ENCODE data around the gene TMEM212. TPM values are rescaled to one million over a fixed set of nuclear protein-coding genes. Genes with fewer than 3 reads are reported as not detected.
A peak's percentile ranks its signal among the peaks of the same experiment; 100 is the strongest.

Gene TMEM212
- total RNA-seq, 1 donor from 2014 or later: not detected

- DNase-seq (ENCODE audit: low read depth in 2 of 2): peak; percentile 54 to 64
These were observed 9.2 kb upstream of the TMEM212 start for GRCh38 chr3:171833789-171834460.

DNA sequence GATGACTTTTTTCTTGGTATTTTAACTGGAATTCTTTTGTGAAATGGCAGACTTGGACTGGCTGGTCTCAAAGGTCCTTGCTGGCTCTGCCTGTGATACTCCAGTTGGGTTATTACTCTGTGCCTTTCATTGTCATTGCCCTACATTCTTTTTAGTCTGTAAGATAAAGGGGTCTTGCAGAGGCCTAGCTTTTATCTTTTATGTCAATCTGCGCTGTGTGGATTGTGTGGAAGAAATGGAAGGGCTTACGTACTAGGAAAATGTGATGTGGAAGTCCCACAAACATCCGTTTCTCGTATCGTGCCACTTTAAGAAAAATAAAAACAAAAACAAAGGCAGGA lies 8.7 kb upstream of the TMEM212 start:
- no peak for DNase-seq (ENCODE audit: low read depth in 2 of 2)

- no peak for DNase-seq (ENCODE audit: low read depth in 2 of 2)
These were observed 8.0 kb upstream of the TMEM212 start for GRCh38 chr3:171835116-171835515.

DNA sequence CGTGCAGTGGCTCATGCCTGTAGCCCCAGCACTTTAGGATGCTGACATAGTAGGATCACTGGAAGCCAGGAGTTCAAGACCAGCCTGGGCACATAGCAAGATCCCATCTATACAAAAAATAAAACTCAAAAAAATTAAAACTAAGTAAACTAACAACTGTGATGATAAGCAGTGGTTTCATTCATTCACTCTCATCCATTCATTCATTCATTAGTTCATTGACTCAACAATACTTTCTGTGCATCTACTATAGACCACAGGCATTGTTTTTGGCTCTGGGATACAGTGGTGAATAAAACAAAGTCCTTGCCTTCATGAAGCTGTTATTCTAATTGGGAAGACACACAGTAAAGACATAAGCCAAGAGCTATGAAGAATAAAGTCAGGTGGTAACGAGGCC lies 7.5 kb upstream of the TMEM212 start:
- no peak for DNase-seq (ENCODE audit: low read depth in 2 of 2)

DNA sequence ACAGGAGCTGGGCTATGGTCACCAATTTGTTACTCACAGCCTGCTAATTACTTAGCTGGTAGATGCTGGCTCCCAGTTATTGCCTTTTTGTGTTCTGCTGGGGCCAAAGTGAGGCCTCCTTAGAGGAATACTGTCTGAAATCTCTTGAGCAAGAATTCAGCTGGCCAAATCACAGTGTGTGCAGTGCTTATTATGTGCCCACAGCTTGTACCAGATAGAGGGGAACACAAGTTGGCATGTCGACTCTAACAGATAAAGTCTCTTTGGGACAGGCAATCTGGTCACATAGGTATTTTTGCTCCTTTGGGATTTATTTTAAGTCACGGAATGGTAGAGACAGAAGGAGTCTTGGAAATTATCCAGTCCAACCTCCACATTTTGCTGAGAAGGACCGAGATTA lies 6.3 kb upstream of the TMEM212 start:
- no peak for DNase-seq (ENCODE audit: low read depth in 2 of 2)

DNA sequence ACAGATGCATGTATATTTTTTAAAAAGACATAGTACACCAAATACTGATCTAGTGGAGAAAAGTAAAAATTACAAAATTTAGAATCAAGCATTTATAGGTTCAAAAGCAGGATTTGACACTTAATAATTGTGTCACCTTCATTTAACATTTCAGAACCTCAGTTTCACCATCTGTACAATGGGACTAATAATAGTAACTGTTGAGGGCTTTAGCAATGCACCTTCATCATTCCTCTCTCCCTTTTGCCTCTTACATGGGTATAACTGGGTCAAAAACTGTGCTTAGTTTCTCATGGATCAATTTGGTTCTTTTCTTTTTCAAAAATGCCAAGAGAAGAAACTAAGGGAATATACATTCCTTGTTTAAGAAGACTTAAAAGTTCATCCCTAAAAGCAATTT lies 5.5 kb upstream of the TMEM212 start:
- no peak for DNase-seq (ENCODE audit: low read depth in 2 of 2)

DNA sequence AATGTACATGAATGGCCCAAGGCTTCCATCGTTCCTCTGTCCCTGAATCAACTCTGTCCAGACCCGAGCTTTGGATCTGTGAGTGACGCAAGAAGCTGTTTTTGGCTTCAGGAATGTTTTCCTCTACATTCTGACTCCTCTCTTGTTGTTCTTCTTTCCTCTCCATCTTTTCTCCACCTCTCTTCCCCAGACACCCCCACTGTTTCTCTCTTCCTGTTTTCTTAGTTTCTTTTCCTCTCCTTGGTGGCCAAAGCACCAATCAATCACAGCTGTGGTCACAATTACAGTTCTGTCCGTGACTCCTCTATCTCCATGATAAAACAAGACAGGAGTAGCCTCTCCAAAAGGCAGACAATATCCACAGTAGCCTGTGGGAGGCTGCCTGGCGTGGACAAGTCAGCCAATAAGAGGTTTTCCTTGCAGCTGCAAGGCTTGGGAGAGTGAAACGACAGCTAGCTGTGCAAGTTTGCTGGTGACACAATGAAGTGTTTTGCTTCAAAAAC lies 4.9 kb upstream of the TMEM212 start:
- peak in 1 of 2 donors; percentile 86 for DNase-seq (ENCODE audit: low read depth in 2 of 2)

DNA sequence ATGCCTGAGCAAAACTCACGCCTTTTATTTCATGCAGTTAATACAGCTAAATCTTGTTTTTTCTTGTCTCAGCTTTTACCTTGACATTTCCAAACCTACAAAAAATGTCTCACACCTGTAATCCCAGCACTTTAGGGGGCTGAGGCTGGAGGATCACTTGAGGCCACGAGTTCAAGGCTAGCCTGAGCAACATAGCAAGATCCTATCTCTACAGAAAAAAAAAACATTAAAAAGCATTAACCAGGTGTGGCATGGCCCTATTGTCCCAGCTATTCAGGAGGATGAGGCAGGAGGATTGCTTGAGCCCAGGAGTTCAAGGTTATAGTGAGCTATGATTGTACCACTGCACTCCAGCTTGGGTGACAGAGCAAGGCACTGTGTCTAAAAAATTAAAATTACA lies 3.9 kb upstream of the TMEM212 start:
- no peak for DNase-seq (ENCODE audit: low read depth in 2 of 2)

DNA sequence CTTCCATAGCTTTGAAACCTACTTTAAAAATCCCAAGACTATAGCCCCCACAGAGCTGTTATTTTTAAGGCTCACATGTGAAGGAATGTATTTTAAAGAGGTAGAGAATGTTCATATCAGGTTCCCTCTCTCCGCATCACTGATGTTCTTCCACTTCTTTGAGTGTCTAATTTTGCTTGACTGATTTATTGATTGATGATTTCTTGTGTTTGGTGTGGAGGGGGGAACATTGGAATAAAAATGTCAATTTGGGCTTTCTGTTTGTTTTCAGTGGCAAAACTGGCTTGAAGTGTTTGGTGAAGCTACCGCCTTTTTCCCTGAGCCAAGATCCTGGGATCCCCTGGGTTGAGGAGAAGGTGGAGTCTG lies 2.7 kb upstream of the TMEM212 start:
- no peak for DNase-seq (ENCODE audit: low read depth in 2 of 2)

DNA sequence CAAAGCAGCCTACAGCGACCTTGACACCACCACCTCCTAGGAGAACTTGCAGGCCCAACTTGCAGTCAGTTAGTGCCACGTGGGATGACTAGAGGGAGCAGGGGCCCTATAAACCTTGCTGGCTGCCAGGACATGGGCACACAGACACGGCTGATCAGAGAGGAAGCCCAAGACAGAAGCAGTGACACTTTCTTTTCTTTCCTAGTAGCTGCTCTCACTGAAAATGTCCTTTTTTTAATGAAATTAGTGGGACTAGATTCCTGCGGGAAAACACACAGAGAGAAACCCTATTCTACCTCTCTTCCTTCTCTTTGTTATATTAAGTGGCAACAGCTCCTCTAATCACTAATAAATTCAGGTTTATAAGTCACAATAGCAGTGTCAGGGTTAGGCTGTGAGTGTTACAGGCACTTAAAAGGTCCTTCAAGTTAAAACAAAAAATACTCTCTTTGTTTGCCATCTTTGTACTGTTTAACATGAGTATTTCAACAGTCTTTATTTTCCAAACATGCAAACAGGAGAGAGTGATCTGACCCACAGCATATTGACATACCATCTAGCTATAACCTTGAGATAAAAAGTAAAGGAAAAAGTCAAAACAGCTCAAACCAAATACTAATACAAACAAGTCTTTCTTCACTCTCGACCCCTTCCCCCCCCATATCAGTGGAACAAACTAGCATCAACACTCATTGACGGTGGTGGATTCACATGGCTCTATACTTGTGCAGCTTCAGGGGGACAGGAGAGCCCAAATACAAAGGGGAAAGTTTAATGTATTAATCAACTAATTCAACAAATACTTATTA lies 2.1 kb upstream of the TMEM212 start:
- DNase-seq (ENCODE audit: low read depth in 2 of 2): no peak

GRCh38 chr3:171841620-171842000 lies 1.5 kb upstream of the TMEM212 start:
- peak in 1 of 2 donors; percentile 77 for DNase-seq (ENCODE audit: low read depth in 2 of 2)

- no peak for DNase-seq (ENCODE audit: low read depth in 2 of 2)
These were observed 1.7 kb downstream of the TMEM212 start for GRCh38 chr3:171844873-171845272.

DNA sequence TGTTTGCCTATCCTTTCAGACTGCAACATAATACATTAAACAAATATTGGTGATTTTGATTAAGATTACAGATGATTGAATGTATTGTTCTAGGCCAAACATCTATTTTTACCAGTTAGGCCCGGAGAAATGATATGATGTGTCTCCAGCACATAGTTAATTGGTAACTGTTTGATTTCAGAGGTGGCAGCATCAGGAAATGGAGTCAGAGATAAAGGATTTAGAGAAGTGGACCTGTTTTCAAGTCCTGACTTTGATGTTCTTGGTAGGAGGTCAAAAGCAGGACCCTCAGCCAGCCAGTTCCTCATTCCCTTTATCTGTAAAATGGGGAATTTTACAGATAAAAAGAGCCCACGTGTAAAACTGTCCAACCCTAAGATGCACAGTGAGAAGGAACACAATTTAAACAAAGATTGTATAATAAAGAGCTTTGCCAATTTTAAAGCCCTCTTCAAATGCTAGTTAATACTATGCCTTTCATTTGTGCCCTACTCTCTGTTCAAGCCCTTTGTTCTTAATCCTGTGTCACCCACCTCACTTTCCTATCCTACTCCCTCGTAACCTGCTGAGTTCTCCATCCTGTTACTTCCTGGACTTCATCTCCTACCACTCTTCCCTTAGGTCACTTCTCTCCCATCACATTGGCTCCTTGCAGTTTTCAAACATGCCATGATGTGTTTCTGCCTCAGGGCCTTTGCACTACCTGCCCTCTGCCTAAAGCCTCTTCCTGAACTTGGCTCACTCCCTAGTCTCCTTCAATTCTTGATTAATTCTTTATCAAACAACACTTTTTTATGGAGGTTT lies 2.5 kb downstream of the TMEM212 start:
- no peak for DNase-seq (ENCODE audit: low read depth in 2 of 2)

- DNase-seq (ENCODE audit: low read depth in 2 of 2): peak in 1 of 2 donors; percentile 67
These were observed 3.4 kb downstream of the TMEM212 start for GRCh38 chr3:171846597-171846996.

- DNase-seq (ENCODE audit: low read depth in 2 of 2): no peak
These were observed 4.0 kb downstream of the TMEM212 start for GRCh38 chr3:171847133-171847532.

- DNase-seq (ENCODE audit: low read depth in 2 of 2): no peak
These were observed 4.6 kb downstream of the TMEM212 start for GRCh38 chr3:171847595-171848259.

DNA sequence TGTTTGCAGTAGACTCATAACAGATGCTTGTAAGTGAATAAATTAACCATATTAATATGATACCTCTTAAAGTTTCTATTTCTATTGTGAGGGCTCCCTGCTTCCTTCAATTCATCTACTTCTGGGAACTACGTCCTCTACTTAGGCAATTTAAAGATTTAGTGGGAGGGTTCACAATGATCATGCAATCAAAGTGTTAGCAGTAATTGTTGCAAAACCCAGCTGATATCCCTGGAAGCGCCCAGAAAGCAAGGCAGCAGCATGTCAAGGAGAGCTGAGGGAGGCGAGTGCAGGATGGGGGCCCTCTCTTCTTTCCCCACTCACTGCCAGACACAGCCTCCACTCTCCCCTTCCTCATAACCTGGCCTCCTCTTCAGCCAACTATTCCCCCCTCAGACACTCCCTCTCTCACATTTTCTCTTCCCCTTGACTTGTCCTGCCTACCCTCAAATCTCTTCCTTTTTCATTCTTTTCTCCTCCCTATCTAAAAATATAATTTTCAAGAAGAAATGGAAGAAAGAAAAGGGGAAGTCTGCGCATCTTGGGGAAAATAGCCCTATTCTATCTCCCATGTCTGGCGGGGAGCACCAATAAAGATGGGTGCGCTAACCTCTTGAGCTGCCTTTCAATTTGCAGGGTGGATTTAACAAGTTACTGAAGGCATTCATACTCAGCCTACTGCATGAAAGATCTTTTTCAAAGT lies 6.6 kb downstream of the TMEM212 start:
- no peak for DNase-seq (ENCODE audit: low read depth in 2 of 2)

DNA sequence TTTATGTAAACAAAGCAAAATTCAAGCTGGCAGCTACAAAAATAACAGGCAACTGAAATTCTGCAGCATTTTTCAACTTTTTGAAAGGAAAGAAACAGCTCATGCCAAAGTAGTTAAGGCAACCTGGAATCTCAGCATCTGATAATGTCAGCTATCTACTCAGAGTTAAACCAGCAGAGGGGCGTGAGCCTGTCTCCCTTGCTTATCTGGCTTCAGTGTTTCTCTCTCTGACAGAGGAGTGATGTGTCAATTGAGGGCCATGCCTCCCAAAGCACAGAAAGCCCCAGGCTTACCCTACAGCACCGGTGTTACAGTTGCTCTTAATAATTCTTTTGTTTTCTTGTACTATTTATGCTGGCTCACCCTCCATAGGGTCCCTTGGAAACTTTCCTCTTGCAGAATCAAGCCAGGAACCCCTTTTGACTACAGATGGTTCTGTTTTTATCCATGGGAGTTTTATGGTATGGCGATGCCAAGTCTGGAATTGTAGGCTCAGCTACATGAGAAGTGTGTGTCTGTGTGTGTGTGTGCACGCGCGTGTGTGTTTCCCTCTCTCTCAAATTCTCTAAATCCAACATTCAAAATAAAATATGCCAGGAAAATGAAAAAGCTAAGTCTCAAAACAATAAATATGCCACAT lies 7.3 kb downstream of the TMEM212 start:
- peak in 1 of 2 donors; percentile 21 for DNase-seq (ENCODE audit: low read depth in 2 of 2)

DNA sequence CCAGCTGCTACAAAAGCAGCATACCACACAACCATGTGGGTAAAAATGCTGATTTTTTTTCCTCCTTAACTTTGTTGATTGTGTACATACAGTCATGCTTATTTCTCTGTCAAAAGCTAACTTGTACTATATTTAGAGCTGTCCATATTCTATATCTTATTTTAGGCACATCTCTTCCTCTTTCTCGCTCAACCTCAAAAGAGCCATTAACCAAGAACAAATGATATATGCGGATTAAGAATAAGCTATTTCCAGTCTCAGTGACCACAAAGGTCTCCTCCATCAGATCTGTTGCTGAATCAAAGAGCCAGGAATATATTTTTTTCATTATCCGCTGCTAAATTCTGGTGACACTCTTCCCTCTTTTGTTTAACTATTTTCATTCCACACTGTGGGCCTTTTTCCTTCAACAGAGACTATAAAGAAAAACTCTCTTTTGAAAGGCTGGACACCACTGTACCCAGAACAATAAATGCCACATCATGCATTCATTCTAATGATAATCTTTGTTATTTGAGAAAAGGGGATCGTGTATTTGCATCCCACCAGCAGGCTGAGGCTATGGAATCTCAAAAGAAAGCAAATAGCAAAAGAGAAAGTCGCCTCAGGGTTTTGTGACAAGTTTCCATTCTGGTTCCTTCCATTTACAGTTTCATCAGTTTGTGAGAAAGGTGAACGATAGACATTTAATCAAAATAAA lies 8.0 kb downstream of the TMEM212 start:
- DNase-seq (ENCODE audit: low read depth in 2 of 2): no peak

DNA sequence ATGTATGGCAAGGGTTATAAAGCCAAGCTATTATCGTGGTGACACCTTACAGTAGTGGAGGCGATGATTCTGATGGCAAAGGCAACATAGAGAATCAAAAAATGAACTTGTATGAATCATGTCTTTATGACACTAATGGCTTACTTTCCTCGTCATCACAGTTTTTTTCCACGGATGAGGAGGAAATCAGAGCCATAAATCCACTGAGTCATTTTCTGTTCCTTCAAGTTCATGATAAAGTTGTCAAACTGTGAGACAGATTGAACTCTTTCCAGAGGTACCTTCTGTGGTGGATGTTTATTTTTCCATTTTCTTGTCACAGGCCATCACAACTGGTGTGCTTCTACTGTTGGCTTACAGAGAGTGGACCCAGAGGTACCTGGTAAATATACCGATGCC lies 8.5 kb downstream of the TMEM212 start:
- DNase-seq (ENCODE audit: low read depth in 2 of 2): peak in 1 of 2 donors; percentile 96

All from dermis microvascular lymphatic vessel endothelial cell (primary cell).